HepG2 (cell line): ENCODE data around the gene TBX15. TPM values are rescaled to one million over a fixed set of nuclear protein-coding genes. Genes with fewer than 3 reads are reported as not detected.

Experiments used
- ATAC-seq: fragments of 200-7000 bp; cut with Tn5 transposase; 3 replicates; pipeline ENCODE4 v1.9.1; 2020; ENCODE audit warnings: mild to moderate bottlenecking, moderate library complexity
- BruUV-seq: library from RNA; stranded (reverse); fragments of 400-500 nt; replicated peaks from 2 replicates; lab custom pipeline; 2021; lab: Mats Ljungman, UMichigan
- CTCF ChIA-PET: fragments of 300-600 bp; formaldehyde crosslinking; extraction: SDS; loops from one replicate; lab custom pipeline; 2021; ENCODE audit warnings: low total read pairs, inconsistent platforms, low intra/inter-chr PET ratio; lab: Yijun Ruan, JAX
- POLR2A ChIA-PET: fragments of 350-600 bp; sonication (Branson Sonifier 250); formaldehyde crosslinking; loops from one replicate; lab custom pipeline; 2020; ENCODE audit warnings: antibody characterized with exemption, inconsistent platforms; lab: Yijun Ruan, JAX
- DNase-seq: peaks from one replicate; pipeline ENCODE4 v3.0.0-alpha.2; 2015; ENCODE audit warnings: low spot score
- FAIRE-seq: peaks from 3 replicates; lab custom pipeline; 2011; peaks lifted over from hg19 to GRCh38; lab: Jason Lieb, UNC
- H2AFZ ChIP-seq: one replicate; pipeline ENCODE4 v1.6.1; 2011; ENCODE audit warnings: low read length, inconsistent platforms
- H3K27ac ChIP-seq: fragments of 300-600 bp; 3 replicates; pipeline ENCODE4 v1.8.0; 2011; ENCODE audit warnings: mixed run types, mild to moderate bottlenecking, mixed read lengths, low read length, inconsistent platforms; ENCODE audit not compliant: insufficient read depth; ENCODE audit errors: extremely low read length
- H3K27me3 ChIP-seq, 2 experiments: fragments of 200-600 bp in 1 of 2; 2 replicates in 1 of 2; 3 replicates in 1 of 2; pipeline versions ENCODE4 v1.6.0 to v1.8.0; 2011; ENCODE audit warnings: low read length in 2 of 2, mild to moderate bottlenecking in 2 of 2, moderate library complexity in 2 of 2, inconsistent platforms in 1 of 2; ENCODE audit not compliant: insufficient read depth in 2 of 2, control insufficient read depth in 1 of 2
- H3K36me3 ChIP-seq, 2 experiments: fragments of 200-600 bp in 1 of 2; replicated peaks in 1 of 2; 2 replicates in 1 of 2; 3 replicates in 1 of 2; pipeline versions ENCODE4 v1.5.1 to v1.8.0; 2011; ENCODE audit warnings: low read length in 2 of 2, inconsistent platforms in 1 of 2; ENCODE audit not compliant: insufficient read depth in 2 of 2, control insufficient read depth in 1 of 2
- H3K4me1 ChIP-seq: 2 replicates; pipeline ENCODE4 v1.5.1; 2012; ENCODE audit warnings: low read length, inconsistent platforms; ENCODE audit not compliant: insufficient read depth
- H3K4me2 ChIP-seq: 2 replicates; pipeline ENCODE4 v1.6.0; 2011; ENCODE audit warnings: low read depth, low read length, inconsistent platforms
- H3K4me3 ChIP-seq, 3 experiments: fragments of 200-600 bp in 1 of 3; sonication (generic), shearing (Covaris generic) in 1 of 3; replicated peaks in 1 of 3; 2 replicates each; pipeline ENCODE4 v1.5.1; 2011 to 2016; ENCODE audit warnings: low read length in 3 of 3, inconsistent platforms in 2 of 3, low read depth in 2 of 3, mild to moderate bottlenecking in 2 of 3, control low read depth in 1 of 3, mixed read lengths in 1 of 3; ENCODE audit not compliant: insufficient read depth in 1 of 3
- H3K79me2 ChIP-seq: one replicate; pipeline ENCODE4 v1.6.1; 2011; ENCODE audit warnings: low read length, inconsistent platforms; ENCODE audit not compliant: insufficient read depth
- H3K9ac ChIP-seq: 2 replicates; pipeline ENCODE4 v1.6.0; 2011; ENCODE audit warnings: mild to moderate bottlenecking, low read depth, low read length, inconsistent platforms; ENCODE audit not compliant: insufficient read depth
- H3K9me3 ChIP-seq: 2 replicates; pipeline ENCODE4 v1.5.1; 2012; ENCODE audit warnings: mild to moderate bottlenecking, low read length
- H4K20me1 ChIP-seq: 2 replicates; pipeline ENCODE4 v1.6.0; 2011; ENCODE audit warnings: inconsistent platforms, mild to moderate bottlenecking, low read length, moderate library complexity; ENCODE audit not compliant: insufficient read depth
- ATM ChIP-seq: fragments of 450-650 bp; IDR thresholded peaks from 2 replicates; pipeline ENCODE4 v1.7.1; 2017; ENCODE audit warnings: mild to moderate bottlenecking, borderline replicate concordance
- IRX3 ChIP-seq: sonication (generic); formaldehyde crosslinking; IDR thresholded peaks from 2 replicates; pipeline ENCODE4 v1.8.1; 2023; ENCODE audit warnings: mild to moderate bottlenecking, low read depth, missing genetic modification reagents, borderline replicate concordance
- NR2F1 ChIP-seq, 2 experiments: fragments of 450-650 bp in 1 of 2; formaldehyde crosslinking in 1 of 2; IDR thresholded peaks; 2 replicates each; pipeline versions ENCODE4 v1.5.0 to v1.6.1; 2016 to 2020; ENCODE audit warnings: mild to moderate bottlenecking in 1 of 2, missing compliant biosample characterization in 1 of 2, missing genetic modification reagents in 1 of 2, moderate library complexity in 1 of 2
- ZBTB42 ChIP-seq: sonication (generic); formaldehyde crosslinking; IDR thresholded peaks from 2 replicates; pipeline ENCODE4 v1.5.0; 2020; ENCODE audit warnings: mild to moderate bottlenecking, missing genetic modification reagents
- WGBS: methylation state at CpG from one replicate; pipeline ENCODE4 v1.1.6; 2017; ENCODE audit warnings: low lambda C conversion rate; 5-methylcytosine and 5-hydroxymethylcytosine counted together
- in situ Hi-C: cut with HindIII; loops from 2 replicates; pipeline ENCODE4 v1.10.0; 2017; ENCODE audit warnings: low pct_unique_long_range_greater_than_20kb; ENCODE audit not compliant: extremely low pct_ligation_motif_present
- intact Hi-C: fragments of 100-400 bp; cut with micrococcal nuclease; formaldehyde crosslinking; loops from one replicate; pipeline ENCODE4 v1.10.0; 2022; ENCODE audit not compliant: unreplicated experiment
- polyA plus RNA-seq, 8 experiments: library from polyadenylated mRNA; depleted of rRNA in 3 of 8; stranded (reverse) in 7 of 8; unstranded in 1 of 8; fragments of >200 nt; fragmentation: Illumina TruSeq in 4 of 8; extraction: Trizol in 4 of 8; gene quantifications; 2 replicates each; pipeline versions ENCODE4 v1.2.1 to v1.2.3, GENCODE V29; 2011 to 2016; ENCODE audit warnings: low read depth in 4 of 8, missing spikeins in 1 of 8, mixed read lengths in 1 of 8; ENCODE audit not compliant: insufficient read depth in 1 of 8
- total RNA-seq, 5 experiments: library from RNA; depleted of rRNA; stranded (reverse); fragments of >200 nt; fragmentation: Illumina TruSeq; extraction: Trizol; gene quantifications; 2 replicates each; pipeline ENCODE4 v1.2.3, GENCODE V29; 2016; ENCODE audit warnings: low read depth in 1 of 5
- TF ChIP-seq, protein P1 (sequence below), 2 experiments: sonication (generic) in 1 of 2; formaldehyde crosslinking in 1 of 2; IDR thresholded peaks; 2 replicates each; pipeline versions ENCODE4 v1.4.0 to v1.6.1; 2018 to 2020; ENCODE audit warnings: missing genetic modification reagents in 2 of 2, borderline replicate concordance in 1 of 2, low read depth in 1 of 2, mild to moderate bottlenecking in 1 of 2, missing biosample characterization in 1 of 2
- TF ChIP-seq, protein P2 (sequence below): sonication (generic); formaldehyde crosslinking; IDR thresholded peaks from 2 replicates; pipeline ENCODE4 v1.5.1; 2020; ENCODE audit warnings: mild to moderate bottlenecking, missing genetic modification reagents, moderate library complexity
- TF ChIP-seq, protein P3 (sequence below): IDR thresholded peaks from 2 replicates; pipeline ENCODE4 v1.6.1; 2012; ENCODE audit warnings: low read depth, low read length, improper control_type of control experiment
- TF ChIP-seq, protein P4 (sequence below): sonication (generic); formaldehyde crosslinking; IDR thresholded peaks from 2 replicates; pipeline ENCODE4 v1.4.0; 2020; ENCODE audit warnings: missing genetic modification reagents
- TF ChIP-seq, protein P5 (sequence below): IDR thresholded peaks from 2 replicates; pipeline ENCODE4 v1.6.1; 2016; ENCODE audit warnings: low read depth, missing genetic modification reagents, missing compliant biosample characterization
- TF ChIP-seq, protein P6 (sequence below): sonication (generic); formaldehyde crosslinking; IDR thresholded peaks from 2 replicates; pipeline ENCODE4 v1.5.0; 2020; ENCODE audit warnings: missing genetic modification reagents

The TBX15 gene
- total and polyA plus RNA-seq, 2 of the 13 experiments (the other 11 are each of a cell fraction or from before 2014, with no cell fraction given), result 0.42 to 1.9 TPM

DNA sequence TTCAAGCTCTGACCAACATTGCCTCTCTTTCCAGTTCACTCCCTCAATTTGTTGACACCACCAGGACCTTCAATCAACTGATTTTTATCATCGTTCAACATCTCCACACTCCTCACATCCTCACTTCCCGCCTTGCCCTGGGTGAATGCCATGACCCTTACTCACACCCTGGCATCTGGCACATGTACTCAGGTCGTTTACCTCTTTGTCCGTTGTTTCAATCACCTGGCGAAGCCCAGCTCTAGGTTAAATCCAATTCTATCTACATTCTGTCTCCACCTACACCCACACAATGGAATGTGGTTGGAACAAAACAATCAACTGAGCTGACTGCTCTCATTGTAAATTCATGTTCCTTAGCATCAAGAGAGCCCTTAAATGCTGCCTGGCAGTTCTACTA lies 24.2 kb upstream of the TBX15 start:
- no peaks in the 10 kb centered on the region for H3K4me1 ChIP-seq
- no peak overlapping the region for H3K4me3 ChIP-seq
- H3K27me3 ChIP-seq, result no peaks in the 10 kb centered on the region
- no peaks in the 10 kb centered on the region for H3K79me2 ChIP-seq
- H3K4me2 ChIP-seq, result no peak overlapping the region
- no TSS peak for BruUV-seq
- no peaks in the 10 kb centered on the region for H3K36me3 ChIP-seq
- ChIA-PET POLR2A (no interaction called here), CTCF (no interaction called here)
- no peak for FAIRE-seq
- H2AFZ ChIP-seq, result no peak overlapping the region
- no peak overlapping the region for H3K9ac ChIP-seq
- intact Hi-C loops (loop anchor here (5.0 kb wide), 1 partner anchor 150 kb away; no protein-coding TSS in a partner anchor), in situ Hi-C loops (loop anchor here (25.0 kb wide), 2 partner anchors 450 to 850 kb away; no protein-coding TSS in a partner anchor)
- H4K20me1 ChIP-seq, result no peaks in the 10 kb centered on the region
- H3K27ac ChIP-seq, result no peak overlapping the region
- H3K9me3 ChIP-seq, result no peaks in the 10 kb centered on the region
- no peak for DNase-seq
- WGBS, result 67% methylated on average over 5 of the region's 5 CpGs
- ATAC-seq, result no peak
- TF ChIP-seq, protein P1, sequence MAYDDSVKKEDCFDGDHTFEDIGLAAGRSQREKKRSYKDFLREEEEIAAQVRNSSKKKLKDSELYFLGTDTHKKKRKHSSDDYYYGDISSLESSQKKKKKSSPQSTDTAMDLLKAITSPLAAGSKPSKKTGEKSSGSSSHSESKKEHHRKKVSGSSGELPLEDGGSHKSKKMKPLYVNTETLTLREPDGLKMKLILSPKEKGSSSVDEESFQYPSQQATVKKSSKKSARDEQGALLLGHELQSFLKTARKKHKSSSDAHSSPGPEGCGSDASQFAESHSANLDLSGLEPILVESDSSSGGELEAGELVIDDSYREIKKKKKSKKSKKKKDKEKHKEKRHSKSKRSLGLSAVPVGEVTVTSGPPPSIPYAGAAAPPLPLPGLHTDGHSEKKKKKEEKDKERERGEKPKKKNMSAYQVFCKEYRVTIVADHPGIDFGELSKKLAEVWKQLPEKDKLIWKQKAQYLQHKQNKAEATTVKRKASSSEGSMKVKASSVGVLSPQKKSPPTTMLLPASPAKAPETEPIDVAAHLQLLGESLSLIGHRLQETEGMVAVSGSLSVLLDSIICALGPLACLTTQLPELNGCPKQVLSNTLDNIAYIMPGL (CRISPR knock-in tag; IDR thresholded peaks at IDR 0.05; ENCODE audit: borderline replicate concordance in 1 of 2, low read depth in 1 of 2), result no peak
- TF ChIP-seq, protein P2, sequence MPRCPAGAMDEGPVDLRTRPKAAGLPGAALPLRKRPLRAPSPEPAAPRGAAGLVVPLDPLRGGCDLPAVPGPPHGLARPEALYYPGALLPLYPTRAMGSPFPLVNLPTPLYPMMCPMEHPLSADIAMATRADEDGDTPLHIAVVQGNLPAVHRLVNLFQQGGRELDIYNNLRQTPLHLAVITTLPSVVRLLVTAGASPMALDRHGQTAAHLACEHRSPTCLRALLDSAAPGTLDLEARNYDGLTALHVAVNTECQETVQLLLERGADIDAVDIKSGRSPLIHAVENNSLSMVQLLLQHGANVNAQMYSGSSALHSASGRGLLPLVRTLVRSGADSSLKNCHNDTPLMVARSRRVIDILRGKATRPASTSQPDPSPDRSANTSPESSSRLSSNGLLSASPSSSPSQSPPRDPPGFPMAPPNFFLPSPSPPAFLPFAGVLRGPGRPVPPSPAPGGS (CRISPR knock-in tag), result no peak
- no peak for TF ChIP-seq ATM
- no peak for TF ChIP-seq NR2F1 (CRISPR knock-in tag; IDR thresholded peaks at IDR 0.05)
- TF ChIP-seq, protein P3, sequence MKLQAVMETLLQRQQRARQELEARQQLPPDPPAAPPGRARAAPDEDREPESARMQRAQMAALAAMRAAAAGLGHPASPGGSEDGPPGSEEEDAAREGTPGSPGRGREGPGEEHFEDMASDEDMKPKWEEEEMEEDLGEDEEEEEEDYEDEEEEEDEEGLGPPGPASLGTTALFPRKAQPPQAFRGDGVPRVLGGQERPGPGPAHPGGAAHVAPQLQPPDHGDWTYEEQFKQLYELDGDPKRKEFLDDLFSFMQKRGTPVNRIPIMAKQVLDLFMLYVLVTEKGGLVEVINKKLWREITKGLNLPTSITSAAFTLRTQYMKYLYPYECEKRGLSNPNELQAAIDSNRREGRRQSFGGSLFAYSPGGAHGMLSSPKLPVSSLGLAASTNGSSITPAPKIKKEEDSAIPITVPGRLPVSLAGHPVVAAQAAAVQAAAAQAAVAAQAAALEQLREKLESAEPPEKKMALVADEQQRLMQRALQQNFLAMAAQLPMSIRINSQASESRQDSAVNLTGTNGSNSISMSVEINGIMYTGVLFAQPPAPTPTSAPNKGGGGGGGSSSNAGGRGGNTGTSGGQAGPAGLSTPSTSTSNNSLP, result no peak
- TF ChIP-seq, protein P4, sequence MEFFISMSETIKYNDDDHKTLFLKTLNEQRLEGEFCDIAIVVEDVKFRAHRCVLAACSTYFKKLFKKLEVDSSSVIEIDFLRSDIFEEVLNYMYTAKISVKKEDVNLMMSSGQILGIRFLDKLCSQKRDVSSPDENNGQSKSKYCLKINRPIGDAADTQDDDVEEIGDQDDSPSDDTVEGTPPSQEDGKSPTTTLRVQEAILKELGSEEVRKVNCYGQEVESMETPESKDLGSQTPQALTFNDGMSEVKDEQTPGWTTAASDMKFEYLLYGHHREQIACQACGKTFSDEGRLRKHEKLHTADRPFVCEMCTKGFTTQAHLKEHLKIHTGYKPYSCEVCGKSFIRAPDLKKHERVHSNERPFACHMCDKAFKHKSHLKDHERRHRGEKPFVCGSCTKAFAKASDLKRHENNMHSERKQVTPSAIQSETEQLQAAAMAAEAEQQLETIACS (CRISPR knock-in tag), result no peak
- TF ChIP-seq IRX3 (CRISPR knock-in tag), result no peak
- TF ChIP-seq ZBTB42, result no peak
- TF ChIP-seq, protein P5, sequence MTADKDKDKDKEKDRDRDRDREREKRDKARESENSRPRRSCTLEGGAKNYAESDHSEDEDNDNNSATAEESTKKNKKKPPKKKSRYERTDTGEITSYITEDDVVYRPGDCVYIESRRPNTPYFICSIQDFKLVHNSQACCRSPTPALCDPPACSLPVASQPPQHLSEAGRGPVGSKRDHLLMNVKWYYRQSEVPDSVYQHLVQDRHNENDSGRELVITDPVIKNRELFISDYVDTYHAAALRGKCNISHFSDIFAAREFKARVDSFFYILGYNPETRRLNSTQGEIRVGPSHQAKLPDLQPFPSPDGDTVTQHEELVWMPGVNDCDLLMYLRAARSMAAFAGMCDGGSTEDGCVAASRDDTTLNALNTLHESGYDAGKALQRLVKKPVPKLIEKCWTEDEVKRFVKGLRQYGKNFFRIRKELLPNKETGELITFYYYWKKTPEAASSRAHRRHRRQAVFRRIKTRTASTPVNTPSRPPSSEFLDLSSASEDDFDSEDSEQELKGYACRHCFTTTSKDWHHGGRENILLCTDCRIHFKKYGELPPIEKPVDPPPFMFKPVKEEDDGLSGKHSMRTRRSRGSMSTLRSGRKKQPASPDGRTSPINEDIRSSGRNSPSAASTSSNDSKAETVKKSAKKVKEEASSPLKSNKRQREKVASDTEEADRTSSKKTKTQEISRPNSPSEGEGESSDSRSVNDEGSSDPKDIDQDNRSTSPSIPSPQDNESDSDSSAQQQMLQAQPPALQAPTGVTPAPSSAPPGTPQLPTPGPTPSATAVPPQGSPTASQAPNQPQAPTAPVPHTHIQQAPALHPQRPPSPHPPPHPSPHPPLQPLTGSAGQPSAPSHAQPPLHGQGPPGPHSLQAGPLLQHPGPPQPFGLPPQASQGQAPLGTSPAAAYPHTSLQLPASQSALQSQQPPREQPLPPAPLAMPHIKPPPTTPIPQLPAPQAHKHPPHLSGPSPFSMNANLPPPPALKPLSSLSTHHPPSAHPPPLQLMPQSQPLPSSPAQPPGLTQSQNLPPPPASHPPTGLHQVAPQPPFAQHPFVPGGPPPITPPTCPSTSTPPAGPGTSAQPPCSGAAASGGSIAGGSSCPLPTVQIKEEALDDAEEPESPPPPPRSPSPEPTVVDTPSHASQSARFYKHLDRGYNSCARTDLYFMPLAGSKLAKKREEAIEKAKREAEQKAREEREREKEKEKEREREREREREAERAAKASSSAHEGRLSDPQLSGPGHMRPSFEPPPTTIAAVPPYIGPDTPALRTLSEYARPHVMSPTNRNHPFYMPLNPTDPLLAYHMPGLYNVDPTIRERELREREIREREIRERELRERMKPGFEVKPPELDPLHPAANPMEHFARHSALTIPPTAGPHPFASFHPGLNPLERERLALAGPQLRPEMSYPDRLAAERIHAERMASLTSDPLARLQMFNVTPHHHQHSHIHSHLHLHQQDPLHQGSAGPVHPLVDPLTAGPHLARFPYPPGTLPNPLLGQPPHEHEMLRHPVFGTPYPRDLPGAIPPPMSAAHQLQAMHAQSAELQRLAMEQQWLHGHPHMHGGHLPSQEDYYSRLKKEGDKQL (CRISPR knock-in tag), result no peak
- TF ChIP-seq, protein P6, sequence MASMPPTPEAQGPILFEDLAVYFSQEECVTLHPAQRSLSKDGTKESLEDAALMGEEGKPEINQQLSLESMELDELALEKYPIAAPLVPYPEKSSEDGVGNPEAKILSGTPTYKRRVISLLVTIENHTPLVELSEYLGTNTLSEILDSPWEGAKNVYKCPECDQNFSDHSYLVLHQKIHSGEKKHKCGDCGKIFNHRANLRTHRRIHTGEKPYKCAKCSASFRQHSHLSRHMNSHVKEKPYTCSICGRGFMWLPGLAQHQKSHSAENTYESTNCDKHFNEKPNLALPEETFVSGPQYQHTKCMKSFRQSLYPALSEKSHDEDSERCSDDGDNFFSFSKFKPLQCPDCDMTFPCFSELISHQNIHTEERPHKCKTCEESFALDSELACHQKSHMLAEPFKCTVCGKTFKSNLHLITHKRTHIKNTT (CRISPR knock-in tag), result no peak
